Ovary (tissue), 9 donors: ENCODE results near the gene MEIOB. TPM values are rescaled to one million over a fixed set of nuclear protein-coding genes. Genes with fewer than 3 reads are reported as not detected.
"Not testable (repeated sequence)": the region's sequence is repeated elsewhere in the genome, so short reads cannot be mapped to it uniquely, and the experiment has no call there.

ENCODE experiments used
- DNase-seq, 5 donors: peaks; one replicate each; pipeline ENCODE4 v3.0.0-alpha.2; 2019 to 2020
- H3K27ac ChIP-seq, 2 donors: fragments of 200-600 bp; one replicate each; pipeline versions ENCODE4 v1.5.1 to v1.8.0; 2019 to 2022
- H3K27me3 ChIP-seq: fragments of 200-600 bp; one replicate; pipeline ENCODE4 v1.8.0; 2022
- H3K36me3 ChIP-seq: fragments of 200-600 bp; sonication (generic); one replicate; pipeline ENCODE4 v1.5.1; 2019
- H3K4me1 ChIP-seq: one replicate; pipeline ENCODE4 v1.8.1; 2013; ENCODE audit warnings: mild to moderate bottlenecking, moderate library complexity; ENCODE audit not compliant: insufficient read depth
- H3K4me3 ChIP-seq: fragments of 200-600 bp; sonication (generic); one replicate; pipeline ENCODE4 v1.5.1; 2017
- H3K9me3 ChIP-seq, 2 donors: fragments of 200-600 bp in 1 of 2; sonication (generic) in 1 of 2; one replicate each; pipeline versions ENCODE4 v1.5.1 to v1.8.1; 2013 to 2019; ENCODE audit warnings: mild to moderate bottlenecking in 1 of 2, moderate library complexity in 1 of 2
- CTCF ChIP-seq, 3 donors: fragments of 450-650 bp in 2 of 3; fragments of 200-600 bp in 1 of 3; IDR thresholded peaks; one replicate each; pipeline versions ENCODE4 v1.5.1 to v1.8.0; 2016 to 2022; ENCODE audit warnings: antibody characterized with exemption in 3 of 3, mild to moderate bottlenecking in 1 of 3
- EP300 ChIP-seq: sonication (generic); formaldehyde crosslinking; IDR thresholded peaks from one replicate; pipeline ENCODE4 v1.6.1; 2017; ENCODE audit warnings: antibody characterized with exemption
- POLR2A ChIP-seq: fragments of 450-650 bp; IDR thresholded peaks from one replicate; pipeline ENCODE4 v1.6.1; 2017; ENCODE audit warnings: antibody characterized with exemption, mild to moderate bottlenecking, moderate library complexity
- WGBS, 3 donors: extraction: QIAGEN DNeasy Blood & Tissue Kit in 1 of 3; methylation state at CpG; one replicate each; pipeline versions ENCODE4 v1.1.5 to v1.1.7; 2013 to 2017; 5-methylcytosine and 5-hydroxymethylcytosine counted together
- intact Hi-C, 4 donors: fragments of 100-400 bp; cut with DNase I; formaldehyde crosslinking; loops; one replicate each; pipeline versions ENCODE4 v1.11.0 to v1.15.1; 2022 to 2023
- polyA plus RNA-seq, 2 donors: library from polyadenylated mRNA; stranded (reverse); fragments of 200-250 nt in 1 of 2; fragments of 350-450 nt in 1 of 2; fragmentation: Illumina TruSeq in 1 of 2; extraction: RNeasy Lipid Tissue Mini Kit (QIAGEN cat#74804) in 1 of 2; gene quantifications; one replicate each; pipeline ENCODE4 v1.2.3, GENCODE V29; 2013 to 2014
- total RNA-seq, 7 donors: library from RNA; depleted of rRNA in 2 of 7; stranded (reverse); fragments of >200 nt in 2 of 7; fragmentation: NEBNext Ultra II Directional in 3 of 7; extraction: Animal tissue kit (Norgen Biotek cat#: 25700) in 3 of 7; gene quantifications; one replicate each; pipeline versions ENCODE4 v1.1.0 to v1.2.4, GENCODE V29; 2016 to 2023
- donor health status: DM: no; HTN: no; CAD: no; lungs with moderate emphysema.
- donor health status: DM: no; HTN: no; CAD: no.
- donor health status: Bipolar disorder and iron deficiency.
- donor health status: DM: yes; HTN: yes; CAD: no.
- donor health status: DM: no; HTN: no; CAD: no.
- donor health status: DM: yes; HTN: yes; CAD: no.

The MEIOB gene
- total and polyA plus RNA-seq, 9 donors: 0.23 to 0.27 (median 0.24) TPM; not detected in 5

GRCh38 chr16:1878256-1878655 is 6.3 kb upstream of the MEIOB start:
- 44 to 62% (median 44%) methylated on average over 5 of the region's 5 CpGs for WGBS, 3 donors
- H3K36me3 ChIP-seq: no peaks in the 10 kb centered on the region
- intact Hi-C loops: no loop called here
- H3K27me3 ChIP-seq: no peaks in the 10 kb centered on the region
- no peak for TF ChIP-seq POLR2A
- TF ChIP-seq CTCF (IDR thresholded peaks at IDR 0.05): no peak
- TF ChIP-seq EP300: no peak
- no peaks in the 10 kb centered on the region for H3K4me1 ChIP-seq
- no peak overlapping the region for H3K4me3 ChIP-seq
- H3K27ac ChIP-seq: no peak overlapping the region
- no peak for DNase-seq
- no peaks in the 10 kb centered on the region for H3K9me3 ChIP-seq

DNA sequence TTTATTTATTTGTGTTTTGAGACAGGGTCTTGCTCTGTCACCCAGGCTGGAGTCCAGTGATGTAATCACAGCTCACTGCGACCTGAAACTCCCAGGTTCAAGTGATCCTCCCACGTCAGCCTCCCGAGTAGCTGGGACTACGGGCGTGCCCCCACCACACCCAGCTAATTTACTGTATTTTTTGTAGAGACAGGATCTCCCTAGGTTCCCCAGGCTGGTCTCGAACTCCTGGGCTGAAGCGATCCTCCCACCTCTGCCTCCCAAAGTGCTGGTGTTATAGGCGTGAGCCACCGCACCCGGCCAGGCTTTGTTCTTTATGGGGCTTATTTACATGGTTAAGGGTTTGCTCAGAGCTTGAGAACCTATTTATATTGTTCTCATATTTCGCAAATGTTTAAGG is 5.8 kb upstream of the MEIOB start:
- no peaks in the 10 kb centered on the region for H3K4me1 ChIP-seq
- no peak for DNase-seq
- no peaks in the 10 kb centered on the region for H3K27me3 ChIP-seq
- no peak overlapping the region for H3K4me3 ChIP-seq
- TF ChIP-seq EP300: no peak
- no peak for TF ChIP-seq CTCF (IDR thresholded peaks at IDR 0.05)
- no peak for TF ChIP-seq POLR2A
- no peak overlapping the region for H3K27ac ChIP-seq
- no peaks in the 10 kb centered on the region for H3K9me3 ChIP-seq
- no peaks in the 10 kb centered on the region for H3K36me3 ChIP-seq
- intact Hi-C loops: no loop called here
- WGBS, 3 donors: 36 to 48% (median 45%) methylated on average over 11 of the region's 11 CpGs

- no peak for TF ChIP-seq CTCF (IDR thresholded peaks at IDR 0.05)
- no peak for TF ChIP-seq EP300
- no peak for TF ChIP-seq POLR2A
- Histone ChIP-seq H3K9me3 (peaks cover 0 to under 1% of the 10 kb centered on the region in 2 donors), H3K36me3 (no peaks in the 10 kb centered on the region), H3K4me3 (no peak overlapping the region), H3K4me1 (peaks cover 3% of the 10 kb centered on the region), H3K27me3 (peaks cover 3% of the 10 kb centered on the region), H3K27ac (no peak overlapping the region)
- intact Hi-C loops: no loop called here
- DNase-seq: no peak
- 39 to 48% (median 43%) methylated on average over 6 of the region's 6 CpGs for WGBS, 3 donors
Observed at GRCh38 chr16:1877089-1877488, 5.1 kb upstream of the MEIOB start.

DNA sequence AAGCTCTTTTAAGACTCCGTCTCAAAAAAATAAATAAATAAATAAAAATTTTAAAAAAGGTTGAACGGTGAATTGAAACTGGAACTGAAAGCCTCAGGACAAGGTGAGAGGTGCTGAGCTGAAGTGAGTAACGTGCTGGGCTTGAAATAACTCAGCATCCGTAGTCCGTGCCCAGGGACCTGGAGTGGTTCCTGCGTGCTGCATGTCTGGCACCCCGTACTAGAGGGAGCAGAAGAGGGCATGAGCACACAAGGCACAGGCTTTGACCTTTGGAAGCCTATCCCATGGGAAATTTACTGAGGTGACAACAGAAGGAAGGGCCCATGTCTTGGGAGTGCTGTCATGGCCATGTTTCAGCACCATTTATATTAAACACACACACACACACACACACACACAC is 4.5 kb upstream of the MEIOB start:
- Histone ChIP-seq H3K9me3 (peaks cover 0 to 3% of the 10 kb centered on the region in 2 donors), H3K4me1 (peaks cover 5% of the 10 kb centered on the region), H3K4me3 (no peak overlapping the region), H3K27me3 (peaks cover 3% of the 10 kb centered on the region), H3K27ac (no peak overlapping the region), H3K36me3 (no peaks in the 10 kb centered on the region)
- DNase-seq: no peak
- 73 to 81% (median 77%) methylated on average over 7 of the region's 7 CpGs for WGBS, 3 donors
- intact Hi-C loops: no loop called here
- TF ChIP-seq CTCF (IDR thresholded peaks at IDR 0.05) (no peak), POLR2A (no peak), EP300 (no peak)

GRCh38 chr16:1876066-1876465 is 4.1 kb upstream of the MEIOB start:
- H3K9me3 ChIP-seq, H3K4me3 ChIP-seq, H3K27ac ChIP-seq, intact Hi-C loops, H3K4me1 ChIP-seq, DNase-seq, H3K27me3 ChIP-seq, H3K36me3 ChIP-seq: not testable (repeated sequence)
- 85 to 89% (median 85%) methylated on average over 13 of the region's 13 CpGs for WGBS, 3 donors
